Stimulated activated CD8-positive, alpha-beta memory T cell treated with anti-CD3 and anti-CD28 coated beads, Interleukin-7, amount 100 ng/mL, for 48 hours (primary cell): ENCODE results near the gene FOXI3.

Experiments
- DNase-seq, 2 donors: peaks; one replicate each; pipeline ENCODE4 v3.0.0-alpha.2; 2020; ENCODE audit warnings: low read depth in 1 of 2; ENCODE audit errors: extremely low read depth in 1 of 2

The FOXI3 gene

GRCh38 chr2:88452565-88452905 lies at the start of gene FOXI3:
Gene FOXI3 (minus strand): TSS chr2:88452693. CDS start chr2:88452535, 158 bp downstream.
- DNase-seq = no peak

DNA sequence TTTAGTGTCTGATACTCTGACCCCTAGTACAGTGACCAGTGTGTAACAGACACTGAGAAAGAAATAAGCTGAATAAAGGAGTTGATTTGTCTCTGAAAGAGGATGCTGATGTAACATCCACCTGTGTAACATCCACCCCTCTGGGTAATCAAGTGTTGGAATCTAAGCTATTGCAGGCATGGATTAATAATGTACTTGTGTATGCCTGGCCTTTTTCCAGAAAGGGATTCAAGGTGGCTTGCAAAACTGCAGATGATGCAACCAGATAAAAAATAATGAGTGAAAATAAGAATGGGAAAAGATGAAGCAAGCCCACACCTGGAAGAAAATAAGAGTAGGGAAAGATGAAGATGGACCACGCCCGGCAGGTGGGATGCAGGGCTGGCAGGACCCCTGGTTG lies 48.2 kb upstream of the FOXI3 start:
- DNase-seq = no peak

DNA sequence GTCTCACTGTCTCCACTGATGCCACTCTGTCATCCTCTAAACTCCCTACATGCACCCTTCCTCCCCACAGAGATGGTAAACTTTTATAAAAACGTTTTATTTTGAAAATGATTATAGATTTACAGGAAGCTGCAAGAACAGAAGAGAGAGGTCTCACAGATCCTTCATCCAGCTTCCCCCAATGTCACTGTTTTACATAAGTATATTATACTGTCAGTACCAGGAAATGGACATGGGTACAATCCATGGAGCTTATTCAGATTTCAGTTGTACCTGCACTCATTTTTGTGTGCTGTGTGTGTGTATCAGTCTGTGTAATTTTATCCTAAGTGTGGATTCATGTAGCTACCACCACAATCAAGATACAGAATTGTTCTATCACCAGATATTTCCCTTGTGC lies 46.7 kb upstream of the FOXI3 start:
- no peak for DNase-seq

DNA sequence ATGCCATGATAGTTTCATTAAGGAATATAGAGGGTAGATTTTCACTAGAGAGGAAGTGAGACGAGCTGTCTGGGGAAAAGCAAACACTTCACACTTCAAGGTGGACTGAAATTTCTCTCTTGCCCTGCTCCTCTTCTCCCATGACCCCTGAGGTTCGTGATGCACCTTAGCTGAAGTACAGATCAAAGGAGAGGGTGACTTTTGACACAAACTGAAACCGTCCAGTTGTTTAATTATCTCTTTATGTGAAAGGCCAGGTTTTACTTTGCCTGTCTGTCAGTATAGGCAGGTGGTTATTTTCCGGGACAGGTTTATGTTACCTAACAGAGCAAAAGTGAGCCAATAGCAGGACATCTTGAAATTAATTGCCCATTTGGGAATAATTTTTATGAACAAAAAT lies 41.0 kb upstream of the FOXI3 start:
- no peak for DNase-seq

DNA sequence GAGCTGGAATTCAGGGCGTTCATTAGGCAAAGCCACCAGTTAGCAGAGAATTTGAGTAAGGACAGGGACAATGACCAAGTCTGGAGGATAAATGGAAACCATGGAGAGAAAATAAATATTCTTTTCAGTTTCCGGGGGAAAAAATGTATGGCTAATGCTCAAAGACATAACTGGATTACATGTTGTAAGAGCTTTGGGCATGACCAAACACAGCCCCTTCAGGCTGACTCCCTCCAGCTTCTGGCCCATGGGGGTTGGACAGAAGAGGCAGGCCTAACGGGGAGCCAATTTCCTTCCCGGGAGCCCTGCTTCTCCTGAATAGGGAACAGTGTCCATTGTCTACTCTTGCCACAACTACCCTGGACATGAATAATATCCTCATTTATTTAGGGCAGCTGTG lies 39.5 kb upstream of the FOXI3 start:
- no peak for DNase-seq

- DNase-seq = no peak
These were observed 36.7 kb upstream of the FOXI3 start for GRCh38 chr2:88489181-88489580.

- no peak for DNase-seq
These were observed 30.7 kb upstream of the FOXI3 start for GRCh38 chr2:88483200-88483599.

DNA sequence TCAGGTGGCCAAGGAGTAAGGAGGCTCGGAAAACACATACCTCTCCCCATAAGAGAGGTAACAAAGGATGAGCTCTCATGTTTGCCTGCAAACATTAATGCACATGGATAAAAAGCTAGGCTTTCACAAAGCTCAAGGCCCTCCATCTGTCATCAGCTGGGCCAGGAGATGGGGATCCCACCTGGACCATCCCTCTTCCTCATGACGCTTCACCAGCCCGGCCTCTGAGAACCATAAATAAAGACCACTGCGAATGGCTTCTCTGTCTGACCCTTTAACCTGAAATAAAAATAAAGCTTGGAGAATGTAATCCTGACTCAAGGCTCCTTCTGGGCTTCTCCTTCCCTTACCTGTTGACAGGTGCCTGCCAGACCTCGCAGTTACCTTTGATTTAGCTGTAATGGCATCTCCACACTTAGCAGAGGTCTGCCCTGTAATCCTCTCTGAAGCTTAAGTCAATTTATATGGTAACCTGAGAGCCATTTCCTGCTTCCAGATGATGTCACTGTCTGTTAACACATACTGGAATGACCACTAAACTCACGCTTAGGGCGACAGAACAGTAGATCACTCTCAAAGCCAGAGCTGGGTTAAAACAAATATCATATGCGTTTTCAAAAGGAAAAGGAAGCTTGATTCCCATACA lies 29.3 kb upstream of the FOXI3 start:
- DNase-seq = no peak

GRCh38 chr2:88472811-88473210 lies 20.3 kb upstream of the FOXI3 start:
- DNase-seq = no peak

DNA sequence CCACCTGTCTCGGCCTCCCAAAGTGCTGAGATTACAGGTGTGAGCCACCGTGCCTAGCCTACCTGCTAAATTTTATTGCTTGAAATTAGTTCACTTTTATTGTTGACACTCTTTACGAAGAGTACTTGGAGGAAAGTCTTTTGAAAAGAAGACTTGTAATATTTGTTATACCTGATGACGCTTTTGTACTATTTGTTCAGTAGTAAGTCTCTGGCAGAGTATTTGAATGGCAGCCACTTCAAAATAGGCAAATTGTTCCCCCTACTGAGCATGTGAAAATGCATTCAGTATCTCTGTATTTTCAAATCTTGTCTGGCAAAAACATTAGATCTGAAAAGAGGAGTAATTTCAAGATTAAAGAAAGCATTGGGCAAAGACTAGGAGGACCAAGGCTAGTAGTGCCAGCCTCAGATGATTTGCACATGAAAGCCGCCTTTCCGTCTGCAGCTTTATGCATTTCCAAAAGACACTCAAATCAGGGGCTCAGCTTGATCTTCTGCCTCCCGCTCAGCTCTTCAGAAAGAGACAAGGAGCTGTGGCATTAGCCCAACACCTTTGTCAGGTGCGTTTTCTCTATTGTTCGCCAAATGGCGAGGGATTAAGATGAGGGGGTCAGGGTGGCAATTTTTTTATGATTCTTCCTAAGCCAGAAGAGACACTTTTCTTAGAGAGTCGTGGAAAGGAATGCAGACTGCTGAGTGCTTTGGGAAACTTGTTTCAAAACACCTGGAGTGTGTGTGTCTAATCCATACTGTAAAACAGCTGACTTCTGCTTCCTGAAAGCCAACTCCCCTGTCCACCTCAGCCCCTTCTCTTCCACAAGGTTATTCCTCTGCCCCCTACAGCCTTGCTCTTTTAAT lies 18.8 kb upstream of the FOXI3 start:
- no peak for DNase-seq

GRCh38 chr2:88469202-88470114 lies 17.0 kb upstream of the FOXI3 start:
- DNase-seq = no peak

- no peak for DNase-seq
These were observed 11.7 kb upstream of the FOXI3 start for GRCh38 chr2:88464153-88464552.

DNA sequence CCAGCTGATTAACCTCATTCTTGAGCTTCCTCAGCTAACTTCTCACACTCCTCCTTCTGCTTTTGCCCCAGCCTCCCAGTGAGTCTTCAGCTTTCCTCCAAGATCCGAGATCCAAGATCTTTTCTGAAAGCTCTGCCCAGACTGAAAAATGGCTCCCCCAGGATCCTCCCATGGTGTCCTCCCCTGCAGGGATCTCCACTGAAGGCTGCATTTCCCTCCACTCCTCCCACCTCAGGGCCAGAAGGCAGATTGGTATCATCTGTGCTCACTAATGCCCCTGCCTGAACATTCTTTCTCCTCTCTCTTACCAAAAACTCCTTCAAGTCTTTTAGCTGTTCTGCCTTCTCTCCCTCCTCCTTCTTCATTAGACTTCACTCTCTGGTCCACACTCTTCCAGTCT lies 6.1 kb upstream of the FOXI3 start:
- no peak for DNase-seq

DNA sequence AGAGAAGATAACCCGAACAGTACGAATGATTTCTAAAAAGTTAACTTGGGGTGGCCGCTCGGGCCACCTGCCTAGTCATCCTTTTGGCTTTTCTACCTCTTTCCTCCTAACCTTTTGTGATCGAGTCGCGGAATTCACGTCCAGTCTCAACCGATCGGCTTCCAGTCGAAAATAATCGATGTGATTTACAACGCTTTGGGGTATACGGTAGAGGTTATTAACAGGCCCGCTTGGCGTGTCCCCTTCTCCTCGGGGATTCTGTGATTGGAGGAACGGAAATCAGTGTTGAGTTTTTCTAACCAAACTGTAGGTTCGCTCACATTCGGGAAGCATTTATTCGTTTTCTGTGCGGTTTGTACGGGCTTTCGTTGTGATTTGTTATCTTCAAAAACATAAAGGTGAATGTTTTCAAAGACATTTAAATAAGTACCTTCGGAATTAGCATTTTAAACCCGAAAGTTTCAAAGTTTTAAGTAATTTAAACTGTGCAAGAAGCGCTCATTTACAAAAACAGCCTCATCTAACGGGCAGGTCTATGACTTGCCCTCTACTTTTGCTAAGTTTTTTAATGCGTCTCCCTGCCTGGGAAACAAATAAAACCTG lies 588 bp upstream of the FOXI3 start:
- DNase-seq = no peak

- no peak for DNase-seq
These were observed 505 bp downstream of the FOXI3 start for GRCh38 chr2:88451811-88452564.

GRCh38 chr2:88450925-88451810 lies 1.3 kb downstream of the FOXI3 start:
- DNase-seq = no peak

DNA sequence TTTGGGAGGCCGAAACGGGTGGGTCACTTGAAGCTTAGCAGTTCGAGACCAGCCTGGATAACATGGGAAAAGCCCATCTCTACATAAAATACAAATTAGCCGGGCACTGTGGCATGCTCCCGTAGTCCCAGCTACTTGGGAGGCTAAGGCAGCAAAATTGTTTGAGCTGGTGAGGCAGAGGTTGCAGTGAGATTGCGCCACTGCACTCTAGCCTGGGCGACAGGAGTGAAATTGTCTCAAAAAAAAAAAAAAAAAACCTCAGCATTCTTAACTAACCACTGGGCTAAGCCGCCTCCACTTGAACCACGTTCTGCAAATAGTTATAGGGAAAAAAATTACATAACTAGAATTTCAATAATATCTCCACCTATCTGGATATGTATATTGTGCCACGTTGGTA lies 2.3 kb downstream of the FOXI3 start:
- DNase-seq = no peak

DNA sequence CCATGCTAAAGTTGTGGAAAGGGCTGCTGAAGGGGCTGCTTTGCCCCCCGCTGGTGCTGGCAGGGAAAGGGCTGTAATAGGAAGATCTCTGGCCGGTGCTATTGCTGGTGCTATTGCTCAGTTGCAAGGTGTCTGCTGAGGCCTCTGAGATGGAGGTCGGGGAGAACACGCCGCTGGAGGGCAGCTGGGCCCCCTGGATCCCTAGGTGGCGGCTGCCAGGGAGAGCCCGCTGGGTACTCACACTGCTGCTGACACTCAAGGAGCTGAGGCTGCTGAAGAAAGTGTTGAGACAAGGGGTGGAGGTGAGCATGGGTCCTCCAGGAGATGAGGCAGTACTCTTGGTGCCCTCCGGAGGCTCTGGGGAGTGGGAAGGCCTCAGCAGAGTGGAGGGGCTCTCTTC lies 4.2 kb downstream of the FOXI3 start:
- DNase-seq = no peak

GRCh38 chr2:88443353-88443938 lies 9.0 kb downstream of the FOXI3 start:
- no peak for DNase-seq
